ENCODE measurements around the gene ASIP.

The ASIP gene

DNA sequence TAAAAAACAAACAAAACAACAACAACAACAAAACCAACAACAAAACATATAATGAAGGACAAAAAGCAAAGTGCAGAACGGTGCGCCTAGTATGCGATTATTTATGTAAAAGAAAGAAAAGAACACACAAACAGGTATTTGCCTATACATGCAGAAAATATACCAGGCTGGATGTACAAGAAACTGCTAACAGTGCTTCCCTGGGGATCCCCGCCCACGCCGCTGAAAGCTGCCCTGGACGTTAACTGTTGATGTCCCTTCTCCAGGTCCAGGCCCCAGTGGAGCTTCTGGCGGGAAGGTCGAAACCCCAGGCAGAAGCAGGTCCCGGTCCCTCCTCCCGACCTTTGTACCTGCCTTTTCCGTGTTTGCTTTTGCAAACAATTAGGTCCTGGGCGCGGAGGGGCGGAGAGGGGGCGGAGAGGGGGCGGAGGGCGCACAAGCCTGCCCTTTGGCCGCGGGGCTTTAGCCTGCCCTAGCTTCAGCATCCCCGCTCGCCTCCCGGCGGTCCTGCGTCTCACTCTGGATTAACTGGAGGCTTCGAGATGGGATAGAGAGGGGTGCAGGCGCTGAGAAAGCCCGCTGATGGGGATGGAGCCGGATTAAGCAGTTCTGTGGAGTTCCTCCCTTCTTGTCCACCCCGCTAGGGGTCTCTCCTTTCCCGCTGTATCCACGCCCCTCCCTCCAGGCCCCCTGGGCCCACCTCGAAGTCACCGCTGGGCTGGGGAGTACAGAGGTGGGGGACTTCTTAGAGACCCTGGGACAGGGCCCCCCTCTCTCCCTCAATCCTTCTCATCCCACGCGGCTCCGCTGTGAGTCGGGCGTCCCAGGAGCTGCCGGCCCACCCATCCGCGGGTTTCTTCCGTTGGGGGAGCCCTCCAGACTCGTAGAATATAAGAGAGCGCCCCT is 70.1 kb downstream of the ASIP start:
- DNase-seq (ENCODE audit: low spot score), result no peak

- DNase-seq (ENCODE audit: low spot score), result no peak
Measured at GRCh38 chr20:34312024-34312460, 70.8 kb downstream of the ASIP start.

DNA sequence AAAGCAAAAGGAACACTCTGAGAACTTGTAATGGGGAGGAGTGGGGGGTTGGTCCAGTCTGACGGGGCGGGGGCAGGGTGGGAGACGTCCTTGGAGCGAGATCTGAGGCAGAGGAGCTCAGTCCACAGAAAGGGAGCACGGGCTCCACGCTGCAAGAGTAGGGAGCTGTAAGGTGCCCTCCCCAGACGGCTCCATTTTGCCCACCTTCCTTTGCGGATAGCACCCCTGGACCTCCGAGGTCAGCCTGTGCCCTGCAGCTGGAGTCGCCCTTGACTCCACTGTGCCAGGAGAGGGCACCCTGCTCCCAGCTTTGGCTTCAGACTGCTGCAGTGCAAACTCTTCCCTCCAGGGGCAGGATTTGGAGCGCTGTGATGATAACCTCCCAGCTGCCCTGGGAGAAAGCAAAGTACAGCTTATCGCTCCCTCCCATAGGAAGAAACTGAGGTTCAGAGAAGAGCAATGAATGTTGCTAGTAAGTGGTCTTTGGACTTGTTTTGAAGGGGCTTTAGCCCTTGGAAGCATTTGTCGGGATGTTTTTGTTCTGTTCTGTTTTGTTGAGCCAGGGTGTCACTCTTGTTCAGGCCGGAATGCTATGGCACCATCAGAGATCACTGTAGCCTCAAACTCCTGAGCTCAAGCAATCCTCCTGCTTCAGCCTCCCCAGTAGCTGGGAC is 71.5 kb downstream of the ASIP start:
- peak; percentile 90 for DNase-seq (ENCODE audit: low spot score)

DNA sequence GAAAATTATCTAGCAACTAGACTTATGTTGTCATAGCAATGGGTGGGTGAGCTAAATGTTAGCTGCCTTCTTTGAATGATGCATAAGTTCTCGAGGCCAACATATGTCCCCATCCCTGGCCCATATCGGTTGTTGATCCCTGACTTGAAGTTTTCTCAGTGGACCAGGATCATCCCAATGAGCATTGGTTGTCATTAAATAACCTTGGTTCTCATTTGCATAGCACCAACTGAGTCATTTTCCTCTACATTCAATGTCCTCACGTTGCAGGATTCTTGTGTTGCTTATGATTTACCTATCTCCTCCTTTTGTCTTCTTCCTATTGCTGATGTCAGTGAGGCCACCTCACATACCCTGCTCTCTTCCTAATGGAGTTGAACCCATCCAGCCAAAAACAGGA is 74.0 kb downstream of the ASIP start:
- DNase-seq (ENCODE audit: low spot score), result no peak

GRCh38 chr20:34316196-34316814 is 75.1 kb downstream of the ASIP start:
- DNase-seq (ENCODE audit: low spot score), result no peak

Measured in activated CD4-positive, alpha-beta T cell treated with anti-CD3 and anti-CD28 coated beads, Interleukin-2, Interleukin-4, amounts not matched to agents 100 ng/mL and 50 ng/mL, durations not matched to agents 16 hours and 8 hours (primary cell).